T-helper 17 cell (primary cell): ENCODE results near the gene RNF217. TPM values are rescaled to one million over a fixed set of nuclear protein-coding genes. Genes with fewer than 3 reads are reported as not detected.
A peak's percentile ranks its signal among the peaks of the same experiment; 100 is the strongest.

Source experiments
- ATAC-seq: fragments of 150-1000 bp; cut with Tn5 transposase; 2 replicates; pipeline ENCODE4 v1.10.0; 2021; ENCODE audit warnings: mild to moderate bottlenecking, moderate library complexity
- DNase-seq, 3 donors: peaks; one replicate each; pipeline versions ENCODE4 v3.0.0 to v3.0.0-alpha.2; 2020 to 2021
- H3K9me3 ChIP-seq: one replicate; pipeline ENCODE4 v1.7.0; 2013; ENCODE audit warnings: low read length, mild to moderate bottlenecking; ENCODE audit not compliant: control insufficient read depth, poor library complexity, severe bottlenecking
- H3K27ac Mint-ChIP-seq: one replicate; pipeline ENCODE4 v1.8.0; 2022; ENCODE audit warnings: mild to moderate bottlenecking, moderate library complexity, mixed read lengths
- H3K27me3 Mint-ChIP-seq: one replicate; pipeline ENCODE4 v1.8.0; 2022; ENCODE audit warnings: mixed read lengths
- H3K36me3 Mint-ChIP-seq: one replicate; pipeline ENCODE4 v1.8.0; 2022; ENCODE audit warnings: low read depth, mixed read lengths
- H3K4me1 Mint-ChIP-seq: one replicate; pipeline ENCODE4 v1.8.0; 2022; ENCODE audit warnings: mild to moderate bottlenecking, mixed read lengths
- H3K4me3 Mint-ChIP-seq: one replicate; pipeline ENCODE4 v1.8.0; 2022; ENCODE audit warnings: mild to moderate bottlenecking, moderate library complexity, mixed read lengths
- total RNA-seq, 4 donors: library from RNA in 2 of 4; stranded (reverse) in 2 of 4; gene quantifications; one replicate each; pipeline ENCODE4 v1.2.3 and lab custom pipeline; 2022 to 2026

RNF217 gene
- total RNA-seq, 2 donors from 2014 or later, result 2.1 to 4.9 TPM

- DNase-seq, result no peak
- no peak overlapping the region for H3K4me3 Mint-ChIP-seq
Measured at GRCh38 chr6:125044066-125044465, 81.8 kb downstream of the RNF217 start.

GRCh38 chr6:125044667-125045066 lies 82.4 kb downstream of the RNF217 start:
- ATAC-seq (no peak), DNase-seq (no peak)
- H3K27me3 Mint-ChIP-seq, result peaks cover 6% of the 10 kb centered on the region
- H3K27ac Mint-ChIP-seq, result no peak overlapping the region
- no peaks in the 10 kb centered on the region for H3K9me3 ChIP-seq
- H3K4me3 Mint-ChIP-seq, result no peak overlapping the region
- H3K36me3 Mint-ChIP-seq, result no peaks in the 10 kb centered on the region
- H3K4me1 Mint-ChIP-seq, result no peaks in the 10 kb centered on the region

More at GRCh38 chr6:125044066-125044465, 81.8 kb downstream of the RNF217 start:
- Mint-ChIP-seq H3K36me3 (no peaks in the 10 kb centered on the region), H3K4me1 (no peaks in the 10 kb centered on the region), H3K27ac (no peak overlapping the region), H3K27me3 (peaks cover 6% of the 10 kb centered on the region)
- H3K9me3 ChIP-seq, result no peaks in the 10 kb centered on the region
- no peak for ATAC-seq

GRCh38 chr6:125046107-125046925 lies 84.1 kb downstream of the RNF217 start:
- H3K9me3 ChIP-seq, result no peaks in the 10 kb centered on the region
- Mint-ChIP-seq H3K27me3 (peaks cover 6% of the 10 kb centered on the region), H3K36me3 (no peaks in the 10 kb centered on the region), H3K4me3 (no peak overlapping the region), H3K27ac (no peak overlapping the region), H3K4me1 (peaks cover 2% of the 10 kb centered on the region)
- DNase-seq, result no peak
- ATAC-seq, result no peak

- Mint-ChIP-seq H3K27me3 (peaks cover 6% of the 10 kb centered on the region), H3K4me3 (no peak overlapping the region), H3K4me1 (peaks cover 6% of the 10 kb centered on the region), H3K36me3 (no peaks in the 10 kb centered on the region), H3K27ac (no peak overlapping the region)
- H3K9me3 ChIP-seq, result no peaks in the 10 kb centered on the region
- DNase-seq (no peak), ATAC-seq (no peak)
Measured at GRCh38 chr6:125048274-125048673, 86.0 kb downstream of the RNF217 start.

- no peak overlapping the region for H3K27ac Mint-ChIP-seq
- no peaks in the 10 kb centered on the region for H3K36me3 Mint-ChIP-seq
Measured at GRCh38 chr6:125050663-125051318, 88.6 kb downstream of the RNF217 start.

GRCh38 chr6:125053809-125054208 lies 91.6 kb downstream of the RNF217 start:
- Mint-ChIP-seq H3K36me3 (no peaks in the 10 kb centered on the region), H3K4me1 (peaks cover 6% of the 10 kb centered on the region), H3K27ac (no peak overlapping the region), H3K4me3 (no peak overlapping the region), H3K27me3 (no peaks in the 10 kb centered on the region)
- ATAC-seq (no peak), DNase-seq (no peak)
- no peaks in the 10 kb centered on the region for H3K9me3 ChIP-seq

More at GRCh38 chr6:125050663-125051318, 88.6 kb downstream of the RNF217 start:
- DNase-seq (no peak), ATAC-seq (no peak)
- Mint-ChIP-seq H3K4me1 (peaks cover 6% of the 10 kb centered on the region), H3K4me3 (no peak overlapping the region), H3K27me3 (peaks cover 4% of the 10 kb centered on the region)
- no peaks in the 10 kb centered on the region for H3K9me3 ChIP-seq

GRCh38 chr6:125054331-125054730 lies 92.1 kb downstream of the RNF217 start:
- Mint-ChIP-seq H3K27me3 (no peaks in the 10 kb centered on the region), H3K4me3 (no peak overlapping the region), H3K36me3 (no peaks in the 10 kb centered on the region), H3K27ac (no peak overlapping the region), H3K4me1 (peaks cover 6% of the 10 kb centered on the region)
- no peaks in the 10 kb centered on the region for H3K9me3 ChIP-seq
- ATAC-seq (no peak), DNase-seq (no peak)

- H3K27ac Mint-ChIP-seq, result no peak overlapping the region
- H3K27me3 Mint-ChIP-seq, result no peaks in the 10 kb centered on the region
Measured at GRCh38 chr6:125057392-125058246, 95.4 kb downstream of the RNF217 start.

GRCh38 chr6:125058546-125058945 lies 96.3 kb downstream of the RNF217 start:
- no peaks in the 10 kb centered on the region for H3K27me3 Mint-ChIP-seq
- no peaks in the 10 kb centered on the region for H3K4me1 Mint-ChIP-seq
- ATAC-seq, result no peak

More at GRCh38 chr6:125057392-125058246, 95.4 kb downstream of the RNF217 start:
- Mint-ChIP-seq H3K4me1 (no peaks in the 10 kb centered on the region), H3K36me3 (no peaks in the 10 kb centered on the region), H3K4me3 (no peak overlapping the region)
- no peak for ATAC-seq
- DNase-seq, result no peak
- H3K9me3 ChIP-seq, result no peaks in the 10 kb centered on the region

GRCh38 chr6:125063307-125063706 lies 101.1 kb downstream of the RNF217 start:
- H3K27ac Mint-ChIP-seq, result no peak overlapping the region
- no peaks in the 10 kb centered on the region for H3K36me3 Mint-ChIP-seq
- no peaks in the 10 kb centered on the region for H3K27me3 Mint-ChIP-seq
- no peaks in the 10 kb centered on the region for H3K9me3 ChIP-seq
- ATAC-seq (no peak), DNase-seq (no peak)
- H3K4me3 Mint-ChIP-seq, result no peak overlapping the region
- H3K4me1 Mint-ChIP-seq, result peaks cover 3% of the 10 kb centered on the region

More at GRCh38 chr6:125058546-125058945, 96.3 kb downstream of the RNF217 start:
- Mint-ChIP-seq H3K36me3 (no peaks in the 10 kb centered on the region), H3K4me3 (no peak overlapping the region), H3K27ac (no peak overlapping the region)
- no peak for DNase-seq
- H3K9me3 ChIP-seq, result no peaks in the 10 kb centered on the region

- H3K9me3 ChIP-seq, result no peaks in the 10 kb centered on the region
- no peak for ATAC-seq
- peaks cover 3% of the 10 kb centered on the region for H3K4me1 Mint-ChIP-seq
Measured at GRCh38 chr6:125066140-125066539, 103.9 kb downstream of the RNF217 start.

GRCh38 chr6:125066964-125067363 lies 104.7 kb downstream of the RNF217 start:
- no peak overlapping the region for H3K4me3 Mint-ChIP-seq
- ATAC-seq (peak; percentile 96), DNase-seq (no peak)
- peaks cover 3% of the 10 kb centered on the region for H3K4me1 Mint-ChIP-seq
- no peaks in the 10 kb centered on the region for H3K36me3 Mint-ChIP-seq
- no peaks in the 10 kb centered on the region for H3K9me3 ChIP-seq
- H3K27me3 Mint-ChIP-seq, result no peaks in the 10 kb centered on the region
- H3K27ac Mint-ChIP-seq, result no peak overlapping the region

More at GRCh38 chr6:125066140-125066539, 103.9 kb downstream of the RNF217 start:
- Mint-ChIP-seq H3K4me3 (no peak overlapping the region), H3K36me3 (no peaks in the 10 kb centered on the region), H3K27ac (no peak overlapping the region), H3K27me3 (no peaks in the 10 kb centered on the region)
- no peak for DNase-seq

GRCh38 chr6:125067552-125067951 lies 105.3 kb downstream of the RNF217 start:
- no peaks in the 10 kb centered on the region for H3K9me3 ChIP-seq
- DNase-seq (no peak), ATAC-seq (no peak)
- Mint-ChIP-seq H3K36me3 (no peaks in the 10 kb centered on the region), H3K27ac (no peak overlapping the region), H3K27me3 (no peaks in the 10 kb centered on the region), H3K4me3 (no peak overlapping the region), H3K4me1 (peaks cover 3% of the 10 kb centered on the region)
